Subcutaneous adipose tissue (tissue), 4 donors: ENCODE data around the gene SCMH1. TPM values are rescaled to one million over a fixed set of nuclear protein-coding genes. Genes with fewer than 3 reads are reported as not detected.

Experiments
- total RNA-seq, 4 donors: library from RNA; depleted of rRNA; stranded (reverse); fragments of >200 nt; gene quantifications; one replicate each; pipeline ENCODE4 v1.1.0, GENCODE V29; 2016
- TF ChIP-seq, protein P1 (sequence below): fragments of 450-650 bp; IDR thresholded peaks from one replicate; pipeline ENCODE4 v1.5.1; 2016; ENCODE audit warnings: low read depth, mild to moderate bottlenecking, control low read depth, antibody characterized with exemption, moderate library complexity

SCMH1 gene
- total RNA-seq, 4 donors from 2014 or later = 27.7 to 47.3 (median 46.1) TPM

DNA sequence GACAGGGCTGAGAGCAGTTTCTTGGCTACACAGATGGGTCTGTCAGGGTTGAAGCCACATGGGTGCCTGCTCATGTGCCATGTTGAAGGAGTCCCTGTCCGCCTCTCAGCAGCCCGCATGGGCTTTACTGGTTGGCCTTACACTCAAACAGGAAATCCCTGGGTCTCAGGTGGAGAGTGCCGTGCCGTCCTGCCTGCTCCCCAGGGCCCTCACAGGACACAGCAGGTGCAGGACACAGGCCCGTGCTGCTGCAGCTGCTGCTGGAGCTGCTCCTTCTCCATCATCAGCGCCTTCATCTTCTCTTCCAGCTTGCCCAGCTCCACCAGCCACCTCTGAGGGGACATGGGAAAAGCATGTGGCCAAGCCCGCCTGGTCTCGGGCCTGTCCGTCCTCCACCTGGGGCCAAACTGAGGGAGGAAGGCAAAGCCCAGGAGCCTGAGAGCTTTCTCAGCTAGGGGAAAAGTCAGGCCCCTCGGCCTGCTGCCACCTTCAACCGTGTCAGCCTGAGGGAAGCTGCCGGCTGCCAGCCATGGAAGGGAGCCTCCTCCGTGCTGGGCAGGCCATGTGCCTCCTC lies 226.1 kb downstream of the SCMH1 start:
- TF ChIP-seq, protein P1, sequence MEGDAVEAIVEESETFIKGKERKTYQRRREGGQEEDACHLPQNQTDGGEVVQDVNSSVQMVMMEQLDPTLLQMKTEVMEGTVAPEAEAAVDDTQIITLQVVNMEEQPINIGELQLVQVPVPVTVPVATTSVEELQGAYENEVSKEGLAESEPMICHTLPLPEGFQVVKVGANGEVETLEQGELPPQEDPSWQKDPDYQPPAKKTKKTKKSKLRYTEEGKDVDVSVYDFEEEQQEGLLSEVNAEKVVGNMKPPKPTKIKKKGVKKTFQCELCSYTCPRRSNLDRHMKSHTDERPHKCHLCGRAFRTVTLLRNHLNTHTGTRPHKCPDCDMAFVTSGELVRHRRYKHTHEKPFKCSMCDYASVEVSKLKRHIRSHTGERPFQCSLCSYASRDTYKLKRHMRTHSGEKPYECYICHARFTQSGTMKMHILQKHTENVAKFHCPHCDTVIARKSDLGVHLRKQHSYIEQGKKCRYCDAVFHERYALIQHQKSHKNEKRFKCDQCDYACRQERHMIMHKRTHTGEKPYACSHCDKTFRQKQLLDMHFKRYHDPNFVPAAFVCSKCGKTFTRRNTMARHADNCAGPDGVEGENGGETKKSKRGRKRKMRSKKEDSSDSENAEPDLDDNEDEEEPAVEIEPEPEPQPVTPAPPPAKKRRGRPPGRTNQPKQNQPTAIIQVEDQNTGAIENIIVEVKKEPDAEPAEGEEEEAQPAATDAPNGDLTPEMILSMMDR = no peak

DNA sequence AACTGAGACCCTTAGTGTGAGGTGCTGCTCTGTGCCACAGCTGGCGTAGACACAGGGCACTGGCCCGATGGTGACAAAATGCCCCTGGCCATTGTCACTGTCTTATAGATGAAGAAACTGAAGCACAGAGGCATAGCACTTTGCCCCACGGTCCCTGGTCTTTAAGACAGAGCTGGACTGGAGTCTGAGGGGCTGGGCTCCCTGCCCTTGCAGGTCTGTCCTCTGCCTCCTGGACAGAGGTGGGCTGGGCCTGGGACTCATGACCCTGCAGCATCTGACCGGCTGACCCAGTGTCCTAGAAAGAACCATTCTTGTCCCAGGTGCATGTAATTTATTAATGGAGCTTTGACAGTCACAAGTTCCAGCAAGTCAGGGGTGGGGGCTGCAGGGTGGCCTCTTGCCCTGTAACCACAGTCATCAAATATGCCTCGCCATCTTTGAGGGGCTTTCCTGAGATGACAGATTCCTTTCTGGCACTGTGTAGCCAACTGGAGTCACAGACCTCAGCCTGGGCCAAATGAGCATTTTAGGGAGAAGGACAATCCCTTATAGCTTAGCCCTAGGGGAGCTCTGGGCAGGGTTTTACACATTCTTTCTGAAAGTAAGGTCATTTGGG lies 226.7 kb downstream of the SCMH1 start:
- TF ChIP-seq, protein P1 = no peak

DNA sequence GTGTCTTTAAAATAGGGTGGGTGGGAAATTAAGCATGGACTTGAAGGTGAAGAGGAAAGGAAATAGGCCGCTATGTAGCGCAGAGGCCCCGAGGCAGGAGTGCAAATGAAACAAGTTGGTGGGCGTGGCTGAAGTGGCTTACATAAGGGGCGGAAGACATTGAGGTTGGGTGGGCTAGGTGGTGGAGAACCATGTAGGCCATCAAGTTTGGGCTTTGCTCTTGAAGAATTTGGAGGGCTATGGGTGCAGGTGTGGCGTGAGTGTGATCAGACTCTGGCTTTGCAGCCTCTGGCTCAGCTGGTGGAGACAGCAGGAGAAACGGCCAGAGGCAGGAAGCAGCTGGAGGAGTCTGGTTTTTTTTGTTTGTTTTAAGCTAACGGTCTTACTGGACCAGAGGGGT lies 227.2 kb downstream of the SCMH1 start:
- TF ChIP-seq, protein P1 = no peak

DNA sequence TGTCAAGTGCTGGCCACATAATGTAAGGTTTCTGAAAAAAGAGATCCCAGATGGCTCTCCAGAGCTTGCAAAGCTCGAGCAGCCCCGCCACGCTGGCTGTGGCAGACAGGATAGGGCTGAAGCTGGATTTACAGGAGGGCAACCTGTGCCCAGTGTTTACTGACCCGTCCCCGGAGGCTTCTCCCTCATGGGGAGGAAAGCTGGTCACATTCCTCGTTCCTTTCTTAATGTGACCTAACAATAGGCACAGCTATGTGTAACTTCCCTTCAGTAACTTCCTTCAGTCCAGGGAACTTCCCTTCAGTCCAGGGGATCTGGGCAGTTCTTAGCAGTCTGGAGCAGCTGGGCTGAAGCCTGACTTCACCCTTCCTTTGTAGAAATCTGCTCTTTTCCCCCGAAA lies 228.3 kb downstream of the SCMH1 start:
- TF ChIP-seq, protein P1 = no peak

DNA sequence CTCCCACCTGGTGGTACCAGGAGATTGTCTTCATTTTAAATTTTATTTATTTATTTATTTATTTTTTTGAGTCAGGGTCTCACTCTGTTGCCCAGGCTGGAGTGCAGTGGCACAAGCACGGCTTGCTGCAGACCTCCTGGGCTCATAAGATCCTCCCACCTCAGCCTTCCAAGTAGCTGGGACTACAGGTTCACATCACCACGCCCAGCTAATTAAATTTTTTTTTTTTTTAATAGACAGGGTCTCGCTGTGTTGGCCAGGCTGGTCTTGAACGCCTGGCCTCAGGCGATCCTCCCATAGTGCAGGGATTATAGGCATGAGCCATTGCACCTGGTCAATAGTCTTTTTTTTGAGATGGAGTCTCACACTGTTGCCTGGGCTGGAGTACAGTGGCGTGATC lies 229.1 kb downstream of the SCMH1 start:
- TF ChIP-seq, protein P1 = no peak

DNA sequence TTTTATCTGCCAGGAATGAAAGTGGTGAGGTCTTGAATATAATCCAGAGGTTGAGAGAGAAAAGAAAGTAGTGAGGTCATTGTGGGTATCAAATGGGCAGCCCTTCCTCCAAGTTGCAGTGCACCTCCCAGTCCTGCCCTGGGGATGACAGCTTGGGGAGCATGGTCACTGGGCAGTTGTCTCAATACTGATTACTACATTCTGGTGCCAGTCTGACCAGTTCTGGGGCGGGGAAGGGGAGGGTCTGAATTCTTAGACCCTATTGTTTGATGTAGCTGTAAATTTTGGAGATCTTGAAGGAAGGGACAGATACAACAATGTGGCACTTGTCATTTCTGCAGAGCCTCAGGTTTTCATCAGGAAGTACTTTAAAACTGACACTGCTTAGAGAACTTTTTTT lies 231.8 kb downstream of the SCMH1 start:
- TF ChIP-seq, protein P1 = no peak

DNA sequence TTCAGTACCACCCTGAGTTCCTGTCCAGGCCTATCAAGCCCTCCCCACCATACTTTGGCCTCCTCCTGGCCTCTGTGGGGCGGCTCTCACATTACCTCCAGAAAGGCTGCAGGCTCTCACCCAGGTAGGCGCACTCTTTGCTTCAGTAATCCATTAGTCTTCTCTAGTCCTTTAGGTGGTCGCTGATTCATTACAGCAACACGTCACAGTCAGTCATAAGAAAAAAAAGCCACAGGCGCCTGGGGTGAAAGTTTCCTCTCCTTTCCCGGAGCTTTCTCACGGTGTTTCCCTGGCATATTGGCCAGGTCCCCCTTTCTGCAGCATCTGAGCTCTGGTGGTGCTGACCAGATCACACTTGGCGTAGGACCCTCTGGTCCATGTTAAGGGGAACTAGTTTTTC lies 232.6 kb downstream of the SCMH1 start:
- TF ChIP-seq, protein P1 = no peak
